NCI-H82 (cell line): Measurements from ENCODE around the gene NUBP2.

Experiments used
- DNase-seq: peaks from one replicate; lab custom pipeline; 2025; lab: John Stamatoyannopoulos, UW

The NUBP2 gene

DNA sequence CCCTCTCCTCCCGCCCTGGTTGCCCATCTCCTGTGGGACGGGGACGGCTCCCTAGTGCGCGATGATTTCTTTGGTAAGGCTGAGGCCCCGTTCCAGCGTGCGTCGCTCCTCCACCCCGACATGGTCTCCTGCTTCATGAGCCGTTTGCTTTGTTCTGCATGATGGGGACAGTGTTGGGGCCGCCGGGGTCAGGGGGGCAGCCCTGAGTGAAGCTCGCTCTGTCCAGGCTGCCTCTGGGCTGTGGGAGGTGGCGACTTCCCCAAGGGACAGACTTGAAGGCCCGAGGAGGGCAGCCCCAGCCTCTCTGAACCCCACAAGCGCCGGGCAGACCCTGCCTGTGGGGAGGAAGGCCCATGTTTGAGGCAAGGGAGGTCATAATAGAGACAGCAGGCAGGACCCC lies 23.8 kb upstream of the NUBP2 start:
- no peak for DNase-seq

GRCh38 chr16:1759511-1759910 lies 23.2 kb upstream of the NUBP2 start:
- DNase-seq: no peak

- no peak for DNase-seq
These were observed 21.8 kb upstream of the NUBP2 start for GRCh38 chr16:1760911-1761310.

GRCh38 chr16:1761751-1762150 lies 21.0 kb upstream of the NUBP2 start:
- DNase-seq: no peak

GRCh38 chr16:1762196-1762878 lies 20.4 kb upstream of the NUBP2 start:
- DNase-seq: peak; percentile 78

GRCh38 chr16:1762879-1763520 lies 19.8 kb upstream of the NUBP2 start:
- DNase-seq: no peak

- DNase-seq: peak; percentile 73
These were observed 18.9 kb upstream of the NUBP2 start for GRCh38 chr16:1763521-1764511.

DNA sequence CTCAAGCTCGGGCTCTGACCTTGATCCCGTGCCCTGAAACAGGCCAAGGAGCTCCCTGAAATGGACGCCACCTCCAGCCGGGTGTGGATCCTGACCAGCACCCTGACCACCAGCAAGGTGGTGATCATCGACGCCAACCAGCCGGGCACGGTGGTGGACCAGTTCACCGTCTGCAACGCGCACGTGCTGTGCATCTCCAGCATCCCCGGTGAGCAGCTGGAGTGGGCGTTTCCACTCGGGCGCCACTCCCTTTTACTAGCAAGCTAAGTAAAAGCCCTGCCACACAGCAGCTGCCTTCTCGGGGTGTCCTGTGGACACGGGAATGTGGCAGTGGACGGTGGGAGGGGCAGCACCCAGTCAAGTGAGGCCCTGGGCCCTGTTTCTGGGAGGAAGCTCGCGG lies 17.8 kb upstream of the NUBP2 start:
- no peak for DNase-seq

- no peak for DNase-seq
These were observed 16.9 kb upstream of the NUBP2 start for GRCh38 chr16:1765826-1766225.

- DNase-seq: no peak
These were observed 16.5 kb upstream of the NUBP2 start for GRCh38 chr16:1766231-1766630.

DNA sequence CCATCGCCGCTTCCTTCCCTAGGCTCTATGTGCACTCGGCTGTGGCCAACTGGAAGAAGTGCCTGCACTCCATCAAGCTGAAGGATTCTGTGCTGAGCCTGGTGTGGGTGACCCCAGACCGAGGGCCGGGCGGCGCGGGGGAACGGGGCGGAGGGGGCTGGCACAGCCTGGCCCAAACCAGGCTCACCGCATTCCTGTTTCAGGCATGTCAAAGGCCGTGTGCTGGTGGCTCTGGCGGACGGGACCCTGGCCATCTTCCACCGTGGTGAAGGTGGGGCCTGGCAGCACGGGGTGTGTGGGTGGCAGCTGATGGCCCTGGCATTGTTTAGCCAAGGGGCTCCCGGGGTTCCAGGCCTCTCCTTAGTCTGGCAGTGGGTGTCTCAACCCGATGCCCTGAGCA lies 16.1 kb upstream of the NUBP2 start:
- DNase-seq: no peak

DNA sequence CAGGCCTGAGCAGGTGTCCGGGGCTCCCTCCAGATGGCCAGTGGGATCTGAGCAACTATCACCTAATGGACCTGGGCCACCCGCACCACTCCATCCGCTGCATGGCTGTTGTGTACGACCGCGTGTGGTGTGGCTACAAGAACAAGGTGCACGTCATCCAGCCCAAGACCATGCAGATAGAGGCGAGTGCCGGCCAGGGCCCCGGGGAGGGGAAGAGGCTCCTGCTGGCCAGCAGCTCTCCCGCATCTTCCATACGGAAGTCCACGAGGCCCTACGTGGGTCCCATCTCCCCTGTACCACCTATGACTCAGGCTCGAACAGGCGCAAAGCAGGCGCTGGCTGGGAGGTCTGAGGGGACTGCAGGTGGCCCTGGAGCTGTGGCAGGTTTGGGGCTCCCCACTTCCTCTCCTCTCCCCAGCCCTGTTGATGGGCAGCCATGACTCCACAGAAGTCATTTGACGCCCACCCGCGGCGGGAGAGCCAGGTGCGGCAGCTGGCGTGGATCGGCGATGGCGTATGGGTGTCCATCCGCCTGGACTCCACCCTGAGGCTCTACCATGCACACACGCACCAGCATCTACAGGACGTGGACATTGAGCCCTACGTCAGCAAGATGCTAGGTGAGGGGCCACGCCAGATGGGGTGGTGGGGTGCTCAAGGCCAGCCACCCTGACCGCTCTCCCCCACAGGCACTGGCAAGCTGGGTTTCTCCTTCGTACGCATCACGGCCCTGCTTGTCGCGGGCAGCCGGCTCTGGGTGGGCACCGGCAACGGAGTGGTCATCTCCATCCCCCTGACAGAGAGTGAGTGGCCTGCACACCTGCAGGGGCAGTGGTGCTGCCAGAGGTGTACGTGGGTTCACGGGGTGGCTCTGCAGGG lies 15.4 kb upstream of the NUBP2 start:
- DNase-seq: no peak

DNA sequence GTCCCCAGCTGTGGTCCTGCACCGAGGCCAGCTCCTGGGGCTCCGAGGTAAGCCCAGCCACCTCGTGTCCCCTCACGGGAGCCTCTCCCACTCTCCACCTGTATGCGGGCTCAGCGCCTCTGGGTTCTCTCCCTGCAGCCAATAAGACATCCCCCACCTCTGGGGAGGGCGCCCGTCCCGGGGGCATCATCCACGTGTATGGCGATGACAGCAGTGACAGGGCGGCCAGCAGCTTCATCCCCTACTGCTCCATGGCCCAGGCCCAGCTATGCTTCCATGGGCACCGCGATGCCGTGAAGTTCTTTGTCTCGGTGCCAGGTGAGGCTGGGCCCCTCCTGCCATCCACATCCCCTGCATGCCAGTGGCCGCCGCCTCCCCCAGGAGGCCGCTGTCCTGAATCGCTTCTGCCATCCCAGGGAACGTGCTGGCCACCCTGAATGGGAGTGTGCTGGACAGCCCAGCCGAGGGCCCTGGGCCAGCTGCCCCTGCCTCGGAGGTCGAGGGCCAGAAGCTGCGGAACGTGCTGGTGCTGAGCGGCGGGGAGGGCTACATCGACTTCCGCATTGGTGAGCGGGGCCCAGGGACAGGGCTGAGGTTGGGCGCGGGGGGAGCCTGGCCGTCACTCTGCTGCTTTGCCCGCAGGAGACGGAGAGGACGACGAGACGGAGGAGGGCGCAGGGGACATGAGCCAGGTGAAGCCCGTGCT lies 14.5 kb upstream of the NUBP2 start:
- DNase-seq: no peak

DNA sequence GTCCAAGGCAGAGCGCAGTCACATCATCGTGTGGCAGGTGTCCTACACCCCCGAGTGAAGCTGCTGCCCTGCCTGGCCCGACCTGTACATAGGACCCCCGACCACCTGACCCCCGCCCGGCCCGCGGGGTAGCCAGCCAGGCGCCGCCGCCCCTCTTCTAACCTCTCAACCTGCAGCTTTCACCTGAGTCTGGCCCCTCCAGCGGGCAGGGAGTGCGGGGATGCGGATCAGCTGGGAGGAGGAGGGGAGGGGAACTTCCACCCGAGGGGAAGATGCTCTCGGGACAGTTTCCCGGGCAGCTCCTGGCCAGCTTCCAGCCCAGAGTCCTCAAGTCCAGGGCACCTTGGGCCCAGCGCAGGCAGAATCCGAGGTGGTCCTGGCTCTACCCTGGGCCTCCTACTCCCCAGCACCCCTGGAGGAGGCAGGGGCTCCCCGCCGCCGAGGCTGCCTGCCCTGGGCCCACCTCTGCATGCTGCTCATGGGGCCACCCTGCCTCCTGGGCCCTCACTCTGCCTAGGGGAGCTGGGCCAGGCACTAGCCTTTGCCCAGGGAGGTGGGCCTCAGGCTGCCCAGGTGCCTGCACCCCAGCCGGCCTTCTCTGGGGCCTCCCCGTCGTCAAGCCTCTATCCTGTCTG lies 13.9 kb upstream of the NUBP2 start:
- no peak for DNase-seq

GRCh38 chr16:1769402-1770300 lies 13.1 kb upstream of the NUBP2 start:
- no peak for DNase-seq

GRCh38 chr16:1770328-1771187 lies 12.2 kb upstream of the NUBP2 start:
- no peak for DNase-seq

DNA sequence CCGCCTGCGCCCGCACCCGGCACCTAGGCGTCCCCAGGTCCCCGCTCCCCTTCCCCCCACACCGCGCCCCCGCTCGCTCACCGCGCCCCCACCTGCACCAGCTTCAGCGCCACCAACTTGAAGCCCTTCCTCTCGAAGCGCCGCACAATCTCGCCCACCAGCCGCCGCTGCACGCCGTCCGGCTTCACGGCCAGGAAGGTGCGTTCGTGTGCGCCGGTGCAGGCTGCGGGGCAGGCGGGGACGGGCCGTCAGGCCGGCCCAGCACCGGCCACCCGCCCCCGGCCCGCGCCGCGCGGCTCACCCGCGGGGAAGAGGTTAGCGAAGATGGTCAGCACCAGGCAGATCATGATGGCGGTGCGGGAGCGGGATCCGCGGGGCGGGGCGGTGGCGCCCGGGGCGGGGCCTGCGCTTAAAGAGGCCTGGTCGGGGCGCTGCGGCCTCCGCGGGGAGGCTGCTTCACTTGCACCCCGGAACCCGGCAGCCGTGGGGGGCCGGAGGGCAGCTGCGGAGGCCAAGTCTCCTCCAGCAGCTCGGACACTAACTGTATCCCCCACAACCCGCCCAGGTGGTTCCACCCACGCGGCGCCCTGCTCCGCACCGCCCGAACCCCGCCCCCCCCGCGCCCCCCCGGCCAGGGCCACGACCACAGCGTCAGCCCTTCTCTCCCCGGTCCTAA lies 11.4 kb upstream of the NUBP2 start, which contains the start of gene NME3:
Gene NME3 (minus strand): TSS at position 356 of the 676 bp plus-strand sequence. CDS start 9 bp downstream, at position 347.
- DNase-seq: peak; percentile 54

DNA sequence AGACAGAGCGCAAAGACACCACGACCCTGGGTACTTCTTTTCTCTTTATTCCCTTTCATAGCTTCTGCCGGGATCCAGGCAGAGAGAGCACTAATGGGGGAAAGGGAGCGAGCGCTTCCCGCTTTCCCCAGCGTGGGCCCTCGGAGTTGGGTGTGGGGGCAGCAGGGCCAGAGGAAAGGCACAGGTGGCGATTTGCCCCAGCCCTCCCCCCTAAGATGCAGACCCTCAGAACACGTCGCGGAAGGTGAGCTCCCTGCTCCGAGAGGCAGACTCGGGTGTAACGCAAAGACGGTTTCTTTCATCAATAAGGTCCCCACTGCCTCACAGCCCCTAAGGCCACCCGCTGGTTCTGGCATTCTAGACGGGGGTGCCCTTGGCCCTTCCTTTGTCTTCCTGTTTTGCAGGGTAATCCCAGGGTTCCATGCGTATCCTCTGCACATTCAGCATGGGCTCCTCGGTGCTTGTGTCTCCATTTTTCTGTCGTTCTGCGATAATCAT lies 10.8 kb upstream of the NUBP2 start:
- DNase-seq: peak; percentile 59
